ENCODE measurements around the gene FCHSD2. TPM values are rescaled to one million over a fixed set of nuclear protein-coding genes. Genes with fewer than 3 reads are reported as not detected.

FCHSD2 gene
- total RNA-seq, 1 donor from 2014 or later: 43.4 TPM

- no peak for DNase-seq
- H3K27ac ChIP-seq (replicated peaks): peak overlapping the region; percentile 83
- peaks cover 2% of the 10 kb centered on the region for H3K36me3 ChIP-seq
- no peak overlapping the region for H3K4me3 ChIP-seq
- intact Hi-C loops (cut with micrococcal nuclease): no loop called here
- H3K27me3 ChIP-seq (ENCODE audit: low read depth): no peaks in the 10 kb centered on the region
- no peaks in the 10 kb centered on the region for H3K9me3 ChIP-seq (replicated peaks)
- H3K4me1 ChIP-seq: peaks cover 58% of the 10 kb centered on the region
- TF ChIP-seq CTCF (IDR thresholded peaks at IDR 0.05; ENCODE audit: borderline replicate concordance): no peak
These were observed 203.1 kb downstream of the FCHSD2 start for GRCh38 chr11:72939031-72939430.

- no peaks in the 10 kb centered on the region for H3K27me3 ChIP-seq (ENCODE audit: low read depth)
- intact Hi-C loops (cut with micrococcal nuclease): no loop called here
- H3K4me1 ChIP-seq: peaks cover 64% of the 10 kb centered on the region
- TF ChIP-seq CTCF (IDR thresholded peaks at IDR 0.05; ENCODE audit: borderline replicate concordance): no peak
- no peak for DNase-seq
- H3K27ac ChIP-seq (replicated peaks): peak overlapping the region; percentile 25
- peaks cover 2% of the 10 kb centered on the region for H3K36me3 ChIP-seq
- H3K9me3 ChIP-seq (replicated peaks): no peaks in the 10 kb centered on the region
- no peak overlapping the region for H3K4me3 ChIP-seq
These were observed 204.7 kb downstream of the FCHSD2 start for GRCh38 chr11:72937439-72937838.

GRCh38 chr11:72935700-72936099 is 206.4 kb downstream of the FCHSD2 start:
- TF ChIP-seq CTCF (IDR thresholded peaks at IDR 0.05; ENCODE audit: borderline replicate concordance): no peak
- H3K4me3 ChIP-seq: no peak overlapping the region
- intact Hi-C loops (cut with micrococcal nuclease): no loop called here
- peak overlapping the region; percentile 36 for H3K27ac ChIP-seq (replicated peaks)
- DNase-seq: no peak
- no peaks in the 10 kb centered on the region for H3K9me3 ChIP-seq (replicated peaks)
- H3K4me1 ChIP-seq: peaks cover 68% of the 10 kb centered on the region
- H3K27me3 ChIP-seq (ENCODE audit: low read depth): no peaks in the 10 kb centered on the region
- H3K36me3 ChIP-seq: no peaks in the 10 kb centered on the region

- no peaks in the 10 kb centered on the region for H3K27me3 ChIP-seq (ENCODE audit: low read depth)
- intact Hi-C loops (cut with micrococcal nuclease): no loop called here
- TF ChIP-seq CTCF (IDR thresholded peaks at IDR 0.05; ENCODE audit: borderline replicate concordance): no peak
These were observed 210.0 kb downstream of the FCHSD2 start for GRCh38 chr11:72932132-72932570.

GRCh38 chr11:72930008-72930407 is 212.1 kb downstream of the FCHSD2 start:
- no peak for DNase-seq
- Histone ChIP-seq H3K4me1 (peaks cover 66% of the 10 kb centered on the region), H3K27me3 (ENCODE audit: low read depth) (no peaks in the 10 kb centered on the region), H3K9me3 (replicated peaks) (no peaks in the 10 kb centered on the region), H3K36me3 (no peaks in the 10 kb centered on the region), H3K4me3 (no peak overlapping the region), H3K27ac (replicated peaks) (peak overlapping the region; percentile 17)
- intact Hi-C loops (cut with micrococcal nuclease): no loop called here
- TF ChIP-seq CTCF (IDR thresholded peaks at IDR 0.05; ENCODE audit: borderline replicate concordance): no peak

More at GRCh38 chr11:72932132-72932570, 210.0 kb downstream of the FCHSD2 start:
- no peaks in the 10 kb centered on the region for H3K36me3 ChIP-seq
- H3K4me3 ChIP-seq: no peak overlapping the region
- no peak for DNase-seq
- H3K4me1 ChIP-seq: peaks cover 64% of the 10 kb centered on the region
- H3K9me3 ChIP-seq (replicated peaks): no peaks in the 10 kb centered on the region
- H3K27ac ChIP-seq (replicated peaks): no peak overlapping the region

Data from left ventricle myocardium inferior (tissue), 1 donor.